ENCODE measurements around the gene SAMSN1.

DNA sequence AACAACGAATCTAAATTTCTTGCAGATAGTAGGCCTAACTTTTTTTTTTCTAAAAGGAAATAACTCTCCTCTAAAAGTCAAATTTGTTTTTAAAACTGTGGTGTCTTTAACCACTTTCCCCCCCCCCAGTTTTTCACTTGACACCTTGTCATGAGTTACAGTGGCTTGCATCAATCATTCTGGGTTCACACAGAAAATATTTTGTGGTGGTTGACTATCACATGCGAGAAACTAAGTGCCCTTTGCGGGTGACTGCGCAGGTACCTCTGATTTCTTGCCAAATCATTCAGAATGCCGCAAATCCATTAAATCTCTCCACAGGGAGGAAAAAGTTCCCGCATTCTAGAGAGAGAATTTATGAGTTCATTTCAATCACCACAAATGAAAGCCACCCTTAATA, 23.8 kb upstream of the SAMSN1 start:
- no peak for TF ChIP-seq POLR2A (IDR thresholded peaks at IDR 0.05)
- TF ChIP-seq, protein P1, sequence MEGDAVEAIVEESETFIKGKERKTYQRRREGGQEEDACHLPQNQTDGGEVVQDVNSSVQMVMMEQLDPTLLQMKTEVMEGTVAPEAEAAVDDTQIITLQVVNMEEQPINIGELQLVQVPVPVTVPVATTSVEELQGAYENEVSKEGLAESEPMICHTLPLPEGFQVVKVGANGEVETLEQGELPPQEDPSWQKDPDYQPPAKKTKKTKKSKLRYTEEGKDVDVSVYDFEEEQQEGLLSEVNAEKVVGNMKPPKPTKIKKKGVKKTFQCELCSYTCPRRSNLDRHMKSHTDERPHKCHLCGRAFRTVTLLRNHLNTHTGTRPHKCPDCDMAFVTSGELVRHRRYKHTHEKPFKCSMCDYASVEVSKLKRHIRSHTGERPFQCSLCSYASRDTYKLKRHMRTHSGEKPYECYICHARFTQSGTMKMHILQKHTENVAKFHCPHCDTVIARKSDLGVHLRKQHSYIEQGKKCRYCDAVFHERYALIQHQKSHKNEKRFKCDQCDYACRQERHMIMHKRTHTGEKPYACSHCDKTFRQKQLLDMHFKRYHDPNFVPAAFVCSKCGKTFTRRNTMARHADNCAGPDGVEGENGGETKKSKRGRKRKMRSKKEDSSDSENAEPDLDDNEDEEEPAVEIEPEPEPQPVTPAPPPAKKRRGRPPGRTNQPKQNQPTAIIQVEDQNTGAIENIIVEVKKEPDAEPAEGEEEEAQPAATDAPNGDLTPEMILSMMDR (IDR thresholded peaks at IDR 0.05), result no peak

All from adrenal gland (tissue), 5 donors.